Smooth muscle cell (in vitro differentiated cells): ENCODE results near the gene WLS. TPM values are rescaled to one million over a fixed set of nuclear protein-coding genes. Genes with fewer than 3 reads are reported as not detected.

ENCODE experiments used
- DNase-seq: peaks from one replicate; lab custom pipeline; 2025; ENCODE audit not compliant: unreplicated experiment; lab: John Stamatoyannopoulos, UW
- H2AFZ ChIP-seq: fragments of 200-600 bp; sonication (generic); 2 replicates; pipeline ENCODE4 v1.6.0; 2016; ENCODE audit warnings: antibody characterized with exemption, low read depth, mild to moderate bottlenecking
- H3F3A ChIP-seq: fragments of 200-600 bp; sonication (generic); 2 replicates; pipeline ENCODE4 v1.6.0; 2017; ENCODE audit warnings: antibody characterized with exemption, low read depth
- H3K27ac ChIP-seq: fragments of 200-600 bp; sonication (generic); 2 replicates; pipeline ENCODE4 v1.5.1; 2016; ENCODE audit warnings: low read depth, mild to moderate bottlenecking
- H3K27me3 ChIP-seq: fragments of 200-600 bp; sonication (generic); 2 replicates; pipeline ENCODE4 v1.6.1; 2016; ENCODE audit warnings: low read depth, mild to moderate bottlenecking
- H3K36me3 ChIP-seq: fragments of 200-600 bp; sonication (generic); 2 replicates; pipeline ENCODE4 v1.5.1; 2016; ENCODE audit warnings: low read depth
- H3K4me1 ChIP-seq: fragments of 200-600 bp; sonication (generic); 2 replicates; pipeline ENCODE4 v1.5.1; 2016; ENCODE audit warnings: low read depth
- H3K4me2 ChIP-seq: fragments of 200-600 bp; sonication (generic); 2 replicates; pipeline ENCODE4 v1.6.0; 2016; ENCODE audit warnings: mild to moderate bottlenecking
- H3K4me3 ChIP-seq: fragments of 200-600 bp; sonication (generic); 2 replicates; pipeline ENCODE4 v1.5.1; 2016; ENCODE audit warnings: mild to moderate bottlenecking
- H3K79me2 ChIP-seq: fragments of 200-600 bp; sonication (generic); 2 replicates; pipeline ENCODE4 v1.6.0; 2016; ENCODE audit warnings: low read depth, mild to moderate bottlenecking
- H3K9ac ChIP-seq: fragments of 200-600 bp; sonication (generic); 2 replicates; pipeline ENCODE4 v1.6.0; 2016; ENCODE audit warnings: low read depth
- H3K9me3 ChIP-seq: fragments of 200-600 bp; sonication (generic); replicated peaks from 2 replicates; pipeline ENCODE4 v1.5.1; 2016; ENCODE audit warnings: low read depth
- H4K20me1 ChIP-seq: fragments of 200-600 bp; sonication (generic); 2 replicates; pipeline ENCODE4 v1.6.0; 2016; ENCODE audit warnings: low read depth
- WGBS: methylation state at CpG from one replicate; pipeline ENCODE4 v1.1.7; 2016; ENCODE audit warnings: low lambda C conversion rate; 5-methylcytosine and 5-hydroxymethylcytosine counted together
- polyA plus RNA-seq: library from polyadenylated mRNA; unstranded; fragments of >200 nt; fragmentation: Nextera tagmentation; extraction: Ambion mirVana; gene quantifications from 2 replicates; pipeline ENCODE4 v1.2.1, GENCODE V29; 2016
- total RNA-seq: library from RNA; depleted of rRNA; stranded (reverse); fragments of >200 nt; gene quantifications from 2 replicates; pipeline ENCODE4 v1.2.3, GENCODE V29; 2014
- TF ChIP-seq, protein P1 (sequence below): fragments of 200-600 bp; sonication (generic); IDR thresholded peaks from 2 replicates; pipeline ENCODE4 v1.5.1; 2017; ENCODE audit warnings: borderline replicate concordance, mild to moderate bottlenecking, antibody characterized with exemption; ENCODE audit not compliant: insufficient read depth, poor library complexity, severe bottlenecking

WLS gene
- total and polyA plus RNA-seq, 2 experiments from 2014 or later = 58.1 to 112 TPM

- Histone ChIP-seq H3K4me3 (peak overlapping the region; percentile 97), H3K79me2 (peaks cover 12% of the 10 kb centered on the region), H3F3A (peaks cover 9% of the 10 kb centered on the region), H4K20me1 (peaks cover 17% of the 10 kb centered on the region), H3K27ac (no peak overlapping the region), H3K9me3 (no peaks in the 10 kb centered on the region), H3K27me3 (no peaks in the 10 kb centered on the region), H3K36me3 (no peaks in the 10 kb centered on the region), H3K9ac (no peak overlapping the region), H3K4me2 (peak overlapping the region; percentile 99), H2AFZ (no peak overlapping the region), H3K4me1 (peaks cover 19% of the 10 kb centered on the region)
- TF ChIP-seq, protein P1, sequence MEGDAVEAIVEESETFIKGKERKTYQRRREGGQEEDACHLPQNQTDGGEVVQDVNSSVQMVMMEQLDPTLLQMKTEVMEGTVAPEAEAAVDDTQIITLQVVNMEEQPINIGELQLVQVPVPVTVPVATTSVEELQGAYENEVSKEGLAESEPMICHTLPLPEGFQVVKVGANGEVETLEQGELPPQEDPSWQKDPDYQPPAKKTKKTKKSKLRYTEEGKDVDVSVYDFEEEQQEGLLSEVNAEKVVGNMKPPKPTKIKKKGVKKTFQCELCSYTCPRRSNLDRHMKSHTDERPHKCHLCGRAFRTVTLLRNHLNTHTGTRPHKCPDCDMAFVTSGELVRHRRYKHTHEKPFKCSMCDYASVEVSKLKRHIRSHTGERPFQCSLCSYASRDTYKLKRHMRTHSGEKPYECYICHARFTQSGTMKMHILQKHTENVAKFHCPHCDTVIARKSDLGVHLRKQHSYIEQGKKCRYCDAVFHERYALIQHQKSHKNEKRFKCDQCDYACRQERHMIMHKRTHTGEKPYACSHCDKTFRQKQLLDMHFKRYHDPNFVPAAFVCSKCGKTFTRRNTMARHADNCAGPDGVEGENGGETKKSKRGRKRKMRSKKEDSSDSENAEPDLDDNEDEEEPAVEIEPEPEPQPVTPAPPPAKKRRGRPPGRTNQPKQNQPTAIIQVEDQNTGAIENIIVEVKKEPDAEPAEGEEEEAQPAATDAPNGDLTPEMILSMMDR = no peak
- DNase-seq = no peak
- WGBS = 34% methylated on average over 1 of the region's 1 CpG
Measured at GRCh38 chr1:68233202-68233601, 879 bp upstream of the WLS start.

DNA sequence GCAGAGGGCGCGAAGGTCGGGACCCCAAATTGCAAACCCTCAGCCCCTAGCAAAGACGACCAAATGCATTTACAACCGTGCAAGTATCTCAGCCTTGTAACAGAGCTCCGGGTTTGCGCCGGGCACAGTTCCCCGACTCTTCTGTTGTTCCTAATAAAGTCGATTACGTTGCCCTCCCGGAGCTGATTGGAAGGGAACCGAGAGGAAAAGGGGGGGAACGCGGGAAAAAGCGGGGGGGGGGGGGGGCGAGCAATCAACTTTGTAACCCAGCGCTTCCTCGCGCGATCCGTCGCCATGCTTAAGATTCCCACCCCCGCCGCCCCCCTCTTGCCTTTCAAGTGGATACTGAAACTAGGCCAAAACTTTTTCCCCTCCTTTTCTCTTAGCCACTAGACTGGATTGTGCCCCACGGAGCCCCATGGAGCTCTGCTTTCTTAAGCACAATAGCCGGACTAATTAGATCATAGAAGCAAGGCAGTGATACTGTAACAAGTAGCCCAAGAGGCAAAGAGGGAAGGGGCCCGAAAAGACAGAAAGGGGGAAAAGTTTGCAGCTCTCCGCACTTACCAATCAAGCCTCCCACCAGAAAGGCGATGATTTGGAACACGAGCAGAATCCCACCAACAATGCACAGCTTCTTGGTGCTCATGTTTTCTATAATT lies 565 bp downstream of the WLS start:
- under 1% methylated on average over 28 of the region's 31 CpGs for WGBS

DNA sequence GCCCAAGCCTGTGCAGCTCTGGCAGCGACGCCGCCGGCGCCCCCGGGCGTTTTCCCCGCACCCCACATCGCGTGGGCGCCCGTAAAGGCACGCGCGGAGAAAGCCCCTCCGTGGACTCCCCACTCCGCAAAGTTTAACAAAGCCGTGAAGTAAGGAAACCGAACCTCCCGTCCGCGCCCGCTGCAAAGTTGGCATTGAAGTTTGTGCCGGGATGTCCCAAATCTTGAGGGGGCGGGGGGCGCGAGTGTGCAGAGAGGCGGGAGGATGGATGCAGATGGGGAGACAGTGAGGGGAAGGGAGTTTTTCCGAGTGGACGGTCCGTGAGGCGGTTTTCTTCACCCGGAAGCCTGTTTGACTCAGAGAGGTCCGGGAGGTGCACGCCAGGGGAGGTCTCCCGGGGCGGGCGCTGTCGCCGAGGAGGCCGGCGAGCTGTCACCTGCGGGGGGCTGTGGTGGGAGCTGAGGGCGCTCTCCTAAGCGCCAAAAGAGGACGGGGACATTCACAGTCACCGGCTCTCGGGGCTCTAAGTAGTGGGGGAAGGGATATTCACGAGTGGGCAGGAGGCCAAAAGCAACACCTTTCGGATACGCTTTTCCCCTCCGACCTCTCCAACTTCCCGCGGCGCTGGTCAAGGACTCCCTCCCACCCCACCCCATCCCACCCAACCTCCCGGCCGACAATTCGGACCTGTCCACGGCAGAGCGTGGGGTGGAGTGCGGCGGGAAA lies 1.3 kb downstream of the WLS start:
- WGBS = 3% methylated on average over 58 of the region's 62 CpGs
- Histone ChIP-seq H2AFZ (peak overlapping the region; percentile 95), H3K36me3 (no peaks in the 10 kb centered on the region), H3F3A (peaks cover 9% of the 10 kb centered on the region), H3K9me3 (no peaks in the 10 kb centered on the region), H3K4me3 (peak overlapping the region; percentile 97), H3K27me3 (no peaks in the 10 kb centered on the region), H3K79me2 (peaks cover 34% of the 10 kb centered on the region), H3K9ac (peak overlapping the region; percentile 54), H3K27ac (no peak overlapping the region), H4K20me1 (peaks cover 17% of the 10 kb centered on the region), H3K4me1 (peaks cover 23% of the 10 kb centered on the region), H3K4me2 (peak overlapping the region; percentile 99)
- TF ChIP-seq, protein P1 = no peak
- DNase-seq = peak; percentile 23

More for the DNA sequence above, 565 bp downstream of the WLS start:
- Histone ChIP-seq H3K4me2 (peak overlapping the region; percentile 99), H3K79me2 (peaks cover 27% of the 10 kb centered on the region), H3K9ac (peak overlapping the region; percentile 77), H3K27me3 (no peaks in the 10 kb centered on the region), H3K36me3 (no peaks in the 10 kb centered on the region), H3F3A (peaks cover 9% of the 10 kb centered on the region), H3K27ac (peak overlapping the region; percentile 48), H4K20me1 (peaks cover 17% of the 10 kb centered on the region), H3K4me1 (peaks cover 23% of the 10 kb centered on the region), H3K9me3 (no peaks in the 10 kb centered on the region), H2AFZ (peak overlapping the region; percentile 95), H3K4me3 (peak overlapping the region; percentile 97)
- DNase-seq = peak; percentile 27
- TF ChIP-seq, protein P1 = no peak
